Body of pancreas (tissue), 4 donors: Measurements from ENCODE around the gene SUMO2.

Experiments used
- POLR2A ChIP-seq, 3 donors: fragments of 450-650 bp; IDR thresholded peaks; one replicate each; pipeline ENCODE4 v1.6.1; 2016; ENCODE audit warnings: antibody characterized with exemption in 3 of 3, mild to moderate bottlenecking in 2 of 3
- TF ChIP-seq, protein P1 (sequence below), 7 experiments: fragments of 450-650 bp in 4 of 7; fragments of 200-600 bp in 3 of 7; sonication (generic) in 3 of 7; IDR thresholded peaks; one replicate each; pipeline ENCODE4 v1.5.1; 2016 to 2019; ENCODE audit warnings: antibody characterized with exemption in 7 of 7

DNA sequence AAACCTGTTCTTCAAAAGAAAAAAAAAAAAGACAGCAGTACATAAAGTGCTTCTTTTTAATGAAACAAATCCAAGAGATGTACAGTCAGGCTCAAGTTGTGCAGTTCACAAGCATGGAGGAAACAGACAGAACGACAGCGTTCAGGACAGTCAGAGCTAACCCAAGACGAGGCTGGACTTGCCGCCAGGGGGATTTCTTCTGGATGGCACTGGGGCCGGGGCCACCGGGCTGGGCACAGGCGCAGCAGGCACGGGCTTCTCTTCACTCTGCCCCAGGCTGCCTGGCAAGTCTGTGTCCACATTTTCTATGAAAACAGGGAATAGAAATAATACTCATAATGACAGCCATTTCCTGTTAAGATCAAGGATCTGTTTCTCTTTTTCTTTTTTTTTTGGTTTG lies 46.8 kb downstream of the SUMO2 start:
- TF ChIP-seq, protein P1, sequence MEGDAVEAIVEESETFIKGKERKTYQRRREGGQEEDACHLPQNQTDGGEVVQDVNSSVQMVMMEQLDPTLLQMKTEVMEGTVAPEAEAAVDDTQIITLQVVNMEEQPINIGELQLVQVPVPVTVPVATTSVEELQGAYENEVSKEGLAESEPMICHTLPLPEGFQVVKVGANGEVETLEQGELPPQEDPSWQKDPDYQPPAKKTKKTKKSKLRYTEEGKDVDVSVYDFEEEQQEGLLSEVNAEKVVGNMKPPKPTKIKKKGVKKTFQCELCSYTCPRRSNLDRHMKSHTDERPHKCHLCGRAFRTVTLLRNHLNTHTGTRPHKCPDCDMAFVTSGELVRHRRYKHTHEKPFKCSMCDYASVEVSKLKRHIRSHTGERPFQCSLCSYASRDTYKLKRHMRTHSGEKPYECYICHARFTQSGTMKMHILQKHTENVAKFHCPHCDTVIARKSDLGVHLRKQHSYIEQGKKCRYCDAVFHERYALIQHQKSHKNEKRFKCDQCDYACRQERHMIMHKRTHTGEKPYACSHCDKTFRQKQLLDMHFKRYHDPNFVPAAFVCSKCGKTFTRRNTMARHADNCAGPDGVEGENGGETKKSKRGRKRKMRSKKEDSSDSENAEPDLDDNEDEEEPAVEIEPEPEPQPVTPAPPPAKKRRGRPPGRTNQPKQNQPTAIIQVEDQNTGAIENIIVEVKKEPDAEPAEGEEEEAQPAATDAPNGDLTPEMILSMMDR (IDR thresholded peaks at IDR 0.05), result no peak
- no peak for TF ChIP-seq POLR2A (IDR thresholded peaks at IDR 0.05)
